OCI-LY1 (cell line): ENCODE results near the gene ADCY4.

ENCODE experiments used
- H2AFZ ChIP-seq: fragments of 200-600 bp; sonication (generic), shearing (Covaris generic); 2 replicates; pipeline ENCODE4 v1.6.0; 2014; ENCODE audit warnings: antibody characterized with exemption, mild to moderate bottlenecking, low read length
- H3F3A ChIP-seq: fragments of 200-600 bp; sonication (generic), shearing (Covaris generic); 2 replicates; pipeline ENCODE4 v1.6.0; 2014; ENCODE audit warnings: mild to moderate bottlenecking, antibody characterized with exemption, low read length, moderate library complexity; ENCODE audit not compliant: insufficient read depth
- H3K27ac ChIP-seq: fragments of 200-600 bp; sonication (generic); 2 replicates; pipeline ENCODE4 v1.5.1; 2014; ENCODE audit warnings: low read length, mixed run types, mild to moderate bottlenecking, low read depth; ENCODE audit not compliant: poor library complexity, severe bottlenecking
- H3K27me3 ChIP-seq: fragments of 200-600 bp; sonication (generic); 2 replicates; pipeline ENCODE4 v1.6.0; 2014; ENCODE audit warnings: antibody characterized with exemption, mild to moderate bottlenecking, low read length, moderate library complexity; ENCODE audit not compliant: insufficient read depth
- H3K36me3 ChIP-seq: fragments of 200-600 bp; sonication (generic); 2 replicates; pipeline ENCODE4 v1.6.1; 2014; ENCODE audit warnings: mild to moderate bottlenecking, antibody characterized with exemption, low read length, moderate library complexity, mixed read lengths; ENCODE audit not compliant: insufficient read depth
- H3K4me1 ChIP-seq: fragments of 200-600 bp; sonication (generic); 2 replicates; pipeline ENCODE4 v1.5.1; 2014; ENCODE audit warnings: mild to moderate bottlenecking, low read length, moderate library complexity; ENCODE audit not compliant: insufficient read depth, severe bottlenecking
- H3K4me2 ChIP-seq: fragments of 200-600 bp; sonication (generic), shearing (Covaris generic); 2 replicates; pipeline ENCODE4 v1.6.1; 2014; ENCODE audit warnings: low read length
- H3K4me3 ChIP-seq: fragments of 200-600 bp; sonication (generic); 2 replicates; pipeline ENCODE4 v1.5.1; 2014; ENCODE audit warnings: low read length, low read depth, mild to moderate bottlenecking, mixed read lengths; ENCODE audit not compliant: poor library complexity, severe bottlenecking
- H3K79me2 ChIP-seq: fragments of 200-600 bp; shearing (Covaris generic); 2 replicates; pipeline ENCODE4 v1.6.1; 2016; ENCODE audit warnings: mixed run types, low read length, mixed read lengths; ENCODE audit not compliant: insufficient read depth
- H3K9ac ChIP-seq: fragments of 200-600 bp; sonication (generic), shearing (Covaris generic); 2 replicates; pipeline ENCODE4 v1.6.1; 2014; ENCODE audit warnings: mild to moderate bottlenecking, low read length, mixed read lengths
- H3K9me2 ChIP-seq: fragments of 200-600 bp; sonication (generic), shearing (Covaris generic); 2 replicates; pipeline ENCODE4 v1.6.1; 2014; ENCODE audit warnings: low read depth, mild to moderate bottlenecking, low read length, mixed read lengths
- H3K9me3 ChIP-seq: fragments of 200-600 bp; shearing (Covaris generic); 2 replicates; pipeline ENCODE4 v1.6.1; 2014; ENCODE audit warnings: low read length, mixed read lengths
- H4K20me1 ChIP-seq: fragments of 200-600 bp; sonication (generic), shearing (Covaris generic); 2 replicates; pipeline ENCODE4 v1.6.0; 2016; ENCODE audit warnings: mild to moderate bottlenecking, low read length; ENCODE audit not compliant: insufficient read depth
- CTCF ChIP-seq: fragments of 200-600 bp; sonication (generic), shearing (Covaris generic); IDR thresholded peaks from 2 replicates; pipeline ENCODE4 v1.5.1; 2017; ENCODE audit warnings: mild to moderate bottlenecking, antibody characterized with exemption, low read length, moderate library complexity, mixed read lengths
- EZH2 ChIP-seq: fragments of 200-600 bp; sonication (generic), shearing (Covaris generic); IDR thresholded peaks from 2 replicates; pipeline ENCODE4 v1.8.0; 2017; ENCODE audit warnings: borderline replicate concordance, mixed run types, mild to moderate bottlenecking, antibody characterized with exemption, low read length, moderate library complexity, mixed read lengths

Gene ADCY4

DNA sequence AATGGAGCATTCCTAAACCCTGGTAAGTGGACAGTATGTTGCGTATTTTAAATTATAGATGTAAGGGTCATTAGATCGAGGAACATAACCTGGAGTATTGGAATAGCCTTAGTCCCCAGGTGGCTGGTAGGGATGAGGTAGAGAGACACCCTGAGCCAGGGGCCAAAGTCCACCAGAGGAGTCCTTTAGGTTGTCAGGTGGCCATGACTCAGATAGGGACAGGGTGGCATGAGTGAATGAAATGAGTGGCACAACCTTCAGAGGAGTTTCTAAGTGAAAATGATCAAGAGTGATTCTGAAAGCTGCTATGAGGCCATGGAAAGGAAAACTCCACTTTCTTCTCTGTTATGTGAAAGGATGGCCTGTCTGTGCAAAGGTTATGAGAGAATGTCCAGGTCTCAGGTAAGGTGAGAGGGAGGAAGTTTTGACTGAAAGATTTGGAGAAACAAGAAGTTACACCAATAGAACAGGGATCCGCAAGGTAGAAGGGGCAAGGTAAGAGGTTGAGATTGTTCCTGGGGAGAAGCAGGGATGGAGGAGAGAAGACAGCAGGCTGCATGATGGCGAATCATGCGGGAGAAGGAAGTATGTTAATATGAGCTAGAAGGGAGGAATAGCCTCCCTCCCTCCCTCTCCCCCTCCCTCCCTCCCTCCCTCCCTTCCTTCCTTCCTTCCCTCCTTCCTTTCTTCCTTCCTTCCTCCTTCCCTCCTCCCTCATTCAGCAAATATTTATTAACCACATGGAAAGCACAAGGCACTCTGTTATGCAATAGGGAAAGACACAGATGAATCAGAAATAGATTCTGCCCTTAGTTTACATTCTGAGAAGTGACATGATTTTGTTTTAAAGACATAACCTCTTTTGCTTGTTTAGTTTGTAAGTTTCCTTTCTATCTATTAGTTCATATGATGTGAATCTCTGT, 18.9 kb upstream of the ADCY4 start:
- H3K4me2 ChIP-seq, result no peak overlapping the region
- H3K27me3 ChIP-seq, result peaks cover 3% of the 10 kb centered on the region; the same call in 1 of the 2 replicates

DNA sequence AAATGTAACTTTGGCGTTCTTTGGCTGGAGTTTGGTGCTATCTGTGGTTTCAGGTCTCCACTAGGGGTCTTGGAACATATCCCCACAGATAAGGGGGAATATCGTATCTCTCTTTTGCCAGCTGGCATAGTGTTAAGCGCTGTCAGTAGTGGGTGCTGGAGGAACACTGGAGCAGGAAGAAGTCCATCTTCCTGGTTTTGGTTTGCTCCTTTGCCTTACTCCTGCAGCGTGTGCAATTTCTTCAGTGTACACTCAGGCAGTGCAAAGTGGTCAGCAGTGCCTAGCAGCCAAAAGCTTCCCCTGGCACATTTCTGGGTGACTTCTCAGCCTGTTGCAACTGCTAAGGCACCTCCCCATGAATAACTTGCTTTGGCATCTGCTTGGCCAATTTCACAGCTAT, 16.6 kb upstream of the ADCY4 start:
- H3F3A ChIP-seq, result no peaks in the 10 kb centered on the region
- no peaks in the 10 kb centered on the region for H3K36me3 ChIP-seq
- H3K4me3 ChIP-seq, result no peak overlapping the region
- no peak overlapping the region for H3K9ac ChIP-seq
- no peaks in the 10 kb centered on the region for H3K4me1 ChIP-seq
- H3K79me2 ChIP-seq, result no peaks in the 10 kb centered on the region
- no peak overlapping the region for H2AFZ ChIP-seq
- H3K4me2 ChIP-seq, result no peak overlapping the region
- no peaks in the 10 kb centered on the region for H3K9me2 ChIP-seq
- no peak; the same call in 1 of the 2 replicates for TF ChIP-seq CTCF
- TF ChIP-seq EZH2, result no peak
- H3K9me3 ChIP-seq, result no peaks in the 10 kb centered on the region
- H3K27me3 ChIP-seq, result peaks cover 3% of the 10 kb centered on the region; the same call in 1 of the 2 replicates
- no peaks in the 10 kb centered on the region for H4K20me1 ChIP-seq
- no peak overlapping the region for H3K27ac ChIP-seq

More for the DNA sequence above, 18.9 kb upstream of the ADCY4 start:
- Histone ChIP-seq H3K9me2 (no peaks in the 10 kb centered on the region), H3K9ac (no peak overlapping the region), H3K4me3 (no peak overlapping the region), H3K79me2 (no peaks in the 10 kb centered on the region), H3F3A (no peaks in the 10 kb centered on the region), H3K4me1 (no peaks in the 10 kb centered on the region), H3K36me3 (no peaks in the 10 kb centered on the region), H2AFZ (no peak overlapping the region), H3K9me3 (no peaks in the 10 kb centered on the region), H4K20me1 (no peaks in the 10 kb centered on the region), H3K27ac (no peak overlapping the region)
- TF ChIP-seq EZH2 (no peak), CTCF (no peak)

DNA sequence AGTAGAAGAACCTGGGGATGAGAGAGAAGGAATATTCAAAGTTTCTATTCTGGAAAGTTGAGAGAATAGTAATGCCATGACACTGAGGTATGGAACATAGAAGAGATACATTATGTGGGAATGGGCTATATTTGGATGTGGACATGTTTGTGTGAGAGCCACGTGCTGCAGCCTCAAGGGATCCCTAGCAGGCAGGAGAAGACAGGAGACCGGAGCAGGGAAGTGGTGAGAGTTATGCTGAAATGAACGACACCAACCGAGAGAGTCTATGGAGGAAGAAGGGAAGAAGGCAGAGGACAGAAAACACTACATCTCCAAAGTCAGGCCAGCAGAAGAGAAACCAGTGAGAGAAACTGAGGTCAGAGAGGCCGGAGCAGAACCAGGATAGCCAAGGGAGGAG, 14.9 kb upstream of the ADCY4 start:
- no peaks in the 10 kb centered on the region for H3F3A ChIP-seq
- H2AFZ ChIP-seq, result no peak overlapping the region
- peaks cover 3% of the 10 kb centered on the region; the same call in 1 of the 2 replicates for H3K27me3 ChIP-seq
- H3K9me3 ChIP-seq, result no peaks in the 10 kb centered on the region
- no peak overlapping the region for H3K4me2 ChIP-seq
- no peak overlapping the region for H3K9ac ChIP-seq
- H3K36me3 ChIP-seq, result no peaks in the 10 kb centered on the region
- no peaks in the 10 kb centered on the region for H3K4me1 ChIP-seq
- H4K20me1 ChIP-seq, result no peaks in the 10 kb centered on the region
- H3K27ac ChIP-seq, result no peak overlapping the region
- H3K79me2 ChIP-seq, result no peaks in the 10 kb centered on the region
- H3K9me2 ChIP-seq, result no peaks in the 10 kb centered on the region
- TF ChIP-seq CTCF, result no peak
- H3K4me3 ChIP-seq, result no peak overlapping the region
